Breast epithelium (tissue), 3 donors: ENCODE data around the gene RAVER2.

Source experiments
- CTCF ChIP-seq, 3 donors: fragments of 450-650 bp; IDR thresholded peaks; one replicate each; pipeline ENCODE4 v1.5.1; 2016 to 2017; ENCODE audit warnings: antibody characterized with exemption in 3 of 3, mild to moderate bottlenecking in 3 of 3, moderate library complexity in 3 of 3
- POLR2AphosphoS5 ChIP-seq, 3 donors: sonication (generic); formaldehyde crosslinking; IDR thresholded peaks; one replicate each; pipeline ENCODE4 v1.6.1; 2017; ENCODE audit warnings: antibody characterized with exemption in 3 of 3

- TF ChIP-seq CTCF (IDR thresholded peaks at IDR 0.05) (no peak), POLR2AphosphoS5 (IDR thresholded peaks at IDR 0.05) (no peak)
Measured at GRCh38 chr1:64834734-64835133, 89.9 kb downstream of the RAVER2 start.
